ENCODE measurements around the gene ARID3A. TPM values are rescaled to one million over a fixed set of nuclear protein-coding genes. Genes with fewer than 3 reads are reported as not detected.

ARID3A gene
- total RNA-seq, 2 donors from 2014 or later: 3.8 to 18.7 TPM

- no peak for DNase-seq (ENCODE audit: low spot score)
- Histone ChIP-seq H3K9me3 (no peaks in the 10 kb centered on the region), H3K4me3 (no peak overlapping the region), H3K27me3 (replicated peaks; ENCODE audit: insufficient read depth) (no peaks in the 10 kb centered on the region), H3K27ac (no peak overlapping the region), H3K4me1 (replicated peaks) (no peaks in the 10 kb centered on the region), H3K36me3 (no peaks in the 10 kb centered on the region)
- 79% methylated on average over 31 of the region's 37 CpGs for WGBS
- TF ChIP-seq POLR2A (IDR thresholded peaks at IDR 0.05): no peak
- intact Hi-C loops (cut with DNase I): no loop called here
Measured at GRCh38 chr19:974564-975257, 48.9 kb downstream of the ARID3A start.

GRCh38 chr19:976476-976875, 50.6 kb downstream of the ARID3A start:
- DNase-seq (ENCODE audit: low spot score): no peak
- no peaks in the 10 kb centered on the region for H3K9me3 ChIP-seq
- TF ChIP-seq CTCF (IDR thresholded peaks at IDR 0.05) (no peak), POLR2AphosphoS5 (IDR thresholded peaks at IDR 0.05) (no peak), POLR2A (IDR thresholded peaks at IDR 0.05) (no peak)
- no peaks in the 10 kb centered on the region for H3K36me3 ChIP-seq
- WGBS: 82% methylated on average over 10 of the region's 10 CpGs
- intact Hi-C loops (cut with DNase I): no loop called here
- H3K27ac ChIP-seq: no peak overlapping the region
- no peaks in the 10 kb centered on the region for H3K27me3 ChIP-seq (replicated peaks; ENCODE audit: insufficient read depth)
- H3K4me3 ChIP-seq: no peak overlapping the region
- no peaks in the 10 kb centered on the region for H3K4me1 ChIP-seq (replicated peaks)

GRCh38 chr19:977058-977464, 51.2 kb downstream of the ARID3A start:
- Histone ChIP-seq H3K36me3 (no peaks in the 10 kb centered on the region), H3K27me3 (replicated peaks; ENCODE audit: insufficient read depth) (no peaks in the 10 kb centered on the region), H3K27ac (no peak overlapping the region), H3K4me1 (replicated peaks) (no peaks in the 10 kb centered on the region), H3K9me3 (no peaks in the 10 kb centered on the region), H3K4me3 (no peak overlapping the region)
- TF ChIP-seq CTCF (IDR thresholded peaks at IDR 0.05): no peak
- TF ChIP-seq POLR2AphosphoS5 (IDR thresholded peaks at IDR 0.05): no peak
- no peak for TF ChIP-seq POLR2A (IDR thresholded peaks at IDR 0.05)
- DNase-seq (ENCODE audit: low spot score): no peak
- intact Hi-C loops (cut with DNase I): no loop called here
- 81% methylated on average over 24 of the region's 24 CpGs for WGBS

- H3K27ac ChIP-seq: no peak overlapping the region
- no peaks in the 10 kb centered on the region for H3K36me3 ChIP-seq
- no peaks in the 10 kb centered on the region for H3K9me3 ChIP-seq
- no peak for DNase-seq (ENCODE audit: low spot score)
- no peaks in the 10 kb centered on the region for H3K27me3 ChIP-seq (replicated peaks; ENCODE audit: insufficient read depth)
- no peaks in the 10 kb centered on the region for H3K4me1 ChIP-seq (replicated peaks)
- H3K4me3 ChIP-seq: no peak overlapping the region
- TF ChIP-seq POLR2A (IDR thresholded peaks at IDR 0.05): no peak
- no peak for TF ChIP-seq CTCF (IDR thresholded peaks at IDR 0.05)
- no peak for TF ChIP-seq POLR2AphosphoS5 (IDR thresholded peaks at IDR 0.05)
- 50% methylated on average over 19 of the region's 19 CpGs for WGBS
- intact Hi-C loops (cut with DNase I): no loop called here
Measured at GRCh38 chr19:979318-979741, 53.5 kb downstream of the ARID3A start.

GRCh38 chr19:980133-980998, 54.5 kb downstream of the ARID3A start:
- H3K4me3 ChIP-seq: no peak overlapping the region
- no peaks in the 10 kb centered on the region for H3K9me3 ChIP-seq
- H3K4me1 ChIP-seq (replicated peaks): no peaks in the 10 kb centered on the region
- H3K27ac ChIP-seq: no peak overlapping the region
- no peaks in the 10 kb centered on the region for H3K27me3 ChIP-seq (replicated peaks; ENCODE audit: insufficient read depth)
- no peak for DNase-seq (ENCODE audit: low spot score)
- intact Hi-C loops (cut with DNase I): loop anchor here (5.0 to 10.0 kb wide), 3 partner anchors 113 to 316 kb away; partner anchors contain the start of gene RNF126
- H3K36me3 ChIP-seq: no peaks in the 10 kb centered on the region
- TF ChIP-seq POLR2AphosphoS5 (IDR thresholded peaks at IDR 0.05) (no peak), CTCF (IDR thresholded peaks at IDR 0.05) (no peak), POLR2A (IDR thresholded peaks at IDR 0.05) (no peak)
- WGBS: 32% methylated on average over 29 of the region's 32 CpGs
